ENCODE measurements around the gene IL19.
"Not testable (repeated sequence)": the region's sequence is repeated elsewhere in the genome, so short reads cannot be mapped to it uniquely, and the experiment has no call there.

IL19 gene

GRCh38 chr1:206778031-206778430 lies 7.5 kb downstream of the IL19 start:
- DNase-seq, result no peak

DNA sequence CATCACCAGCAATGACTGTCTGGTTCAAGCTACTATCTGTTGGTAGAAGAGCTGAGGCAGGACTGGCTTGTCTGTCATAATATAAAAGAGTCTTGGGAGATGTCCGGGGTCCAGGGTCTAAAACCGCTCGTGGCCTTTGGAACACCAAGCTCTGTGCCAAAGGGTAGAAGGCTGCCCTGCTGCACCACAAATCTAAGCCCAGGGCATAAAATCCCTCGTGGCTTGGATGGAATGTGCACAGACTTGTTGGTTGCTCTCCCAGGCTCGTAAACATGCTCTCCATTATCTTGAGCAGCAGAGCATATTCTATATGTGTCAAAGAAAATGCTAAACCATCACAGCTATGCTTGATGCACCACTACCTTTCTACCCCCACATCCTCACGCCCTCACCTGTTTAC lies 8.3 kb downstream of the IL19 start:
- not testable (repeated sequence) for DNase-seq

GRCh38 chr1:206779638-206780037 lies 9.1 kb downstream of the IL19 start:
- DNase-seq, result no peak

GRCh38 chr1:206782448-206782847 lies 11.9 kb downstream of the IL19 start:
- DNase-seq, result no peak

DNA sequence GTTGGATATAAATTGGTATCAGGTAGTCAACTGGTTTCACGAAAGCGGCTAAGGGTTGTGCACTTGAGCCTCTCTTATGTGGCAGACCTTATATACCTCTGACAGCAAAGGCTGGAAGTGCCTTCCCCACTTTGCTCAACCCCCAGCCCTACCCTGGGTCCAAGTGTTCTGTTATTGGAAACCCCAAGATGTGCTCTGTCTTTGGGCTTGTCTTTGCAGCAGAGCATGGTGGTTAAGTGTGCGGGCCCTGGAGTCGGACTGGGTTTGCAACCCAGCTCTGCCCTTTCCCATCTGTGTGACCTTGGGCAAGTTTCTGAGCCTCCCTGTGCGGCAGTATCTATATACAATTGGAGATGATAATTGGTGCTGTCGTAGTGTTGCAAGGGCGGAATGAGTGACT lies 12.9 kb downstream of the IL19 start:
- no peak for DNase-seq

DNA sequence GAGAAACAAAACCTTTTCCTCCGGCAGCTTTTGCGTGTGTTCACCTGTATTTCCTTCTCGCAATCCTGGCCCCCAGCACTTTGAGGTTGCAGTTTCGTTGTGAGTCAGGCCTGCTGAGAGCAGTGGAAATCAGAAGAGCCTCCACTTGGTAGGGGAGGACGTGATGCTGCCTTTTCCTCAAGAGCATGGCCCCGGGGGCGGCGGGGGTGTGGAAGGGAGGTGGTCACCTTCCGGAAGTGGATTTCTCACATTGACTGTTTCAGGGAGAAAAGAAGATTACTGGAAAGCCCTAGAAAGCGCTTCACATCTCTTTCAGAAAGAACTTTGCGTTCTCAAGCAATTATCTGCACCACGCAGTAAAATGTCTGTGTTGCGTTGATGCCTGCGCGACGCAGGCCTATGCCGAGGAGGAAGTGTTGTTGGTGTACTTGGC lies 13.9 kb downstream of the IL19 start:
- no peak for DNase-seq

- no peak for DNase-seq
Observed at GRCh38 chr1:206785182-206785765, 14.7 kb downstream of the IL19 start.

DNA sequence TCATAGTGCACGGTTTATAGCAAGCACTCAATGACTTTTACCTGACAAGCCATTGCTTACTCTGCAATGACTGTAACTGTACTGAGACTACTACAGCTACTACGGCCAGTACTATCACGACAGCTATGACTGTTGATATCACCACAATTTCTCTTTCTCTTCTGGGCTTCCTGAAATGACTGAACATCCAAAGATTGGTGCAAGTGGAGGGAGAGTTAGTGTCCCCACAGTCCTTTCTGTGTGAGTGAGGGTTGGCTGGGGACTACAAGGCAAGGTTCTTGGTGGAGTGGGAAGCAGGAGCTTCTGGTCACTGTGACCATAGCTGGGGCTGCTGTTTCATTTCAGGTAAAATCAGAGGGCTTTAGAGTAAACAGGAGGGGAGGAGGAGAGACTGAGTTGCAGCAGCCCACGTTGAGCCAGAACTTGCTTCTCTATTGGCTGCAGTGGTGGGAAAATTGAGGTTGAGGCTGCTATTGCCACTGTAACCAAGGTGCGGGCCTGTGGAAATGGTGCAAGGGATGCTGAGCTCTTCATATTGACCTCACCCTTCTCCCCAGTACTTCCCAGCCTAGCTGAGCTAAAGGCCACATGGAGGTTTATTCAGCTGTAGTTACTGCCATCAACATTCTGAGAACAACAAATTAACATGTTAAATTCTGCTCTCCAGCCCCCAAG lies 15.8 kb downstream of the IL19 start:
- DNase-seq, result no peak

DNA sequence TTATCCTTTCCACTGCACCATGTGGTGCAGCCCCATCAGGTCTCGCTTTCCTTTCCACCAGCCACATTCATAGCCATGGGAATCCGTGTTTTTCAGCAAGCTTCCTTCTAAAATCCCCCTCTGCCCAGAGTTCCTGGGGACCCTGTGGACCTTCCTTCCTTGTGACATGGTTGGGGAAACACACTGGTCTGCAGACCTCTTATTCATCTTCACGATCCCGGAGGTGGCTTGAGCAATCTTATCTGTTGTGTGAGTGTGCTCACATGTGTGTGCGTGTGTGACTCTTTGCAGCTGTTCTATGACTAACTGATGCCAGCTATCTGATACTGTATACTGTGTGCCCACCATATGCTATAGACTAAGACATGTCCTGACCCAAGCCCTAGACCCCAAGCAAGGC lies 17.3 kb downstream of the IL19 start:
- no peak for DNase-seq

DNA sequence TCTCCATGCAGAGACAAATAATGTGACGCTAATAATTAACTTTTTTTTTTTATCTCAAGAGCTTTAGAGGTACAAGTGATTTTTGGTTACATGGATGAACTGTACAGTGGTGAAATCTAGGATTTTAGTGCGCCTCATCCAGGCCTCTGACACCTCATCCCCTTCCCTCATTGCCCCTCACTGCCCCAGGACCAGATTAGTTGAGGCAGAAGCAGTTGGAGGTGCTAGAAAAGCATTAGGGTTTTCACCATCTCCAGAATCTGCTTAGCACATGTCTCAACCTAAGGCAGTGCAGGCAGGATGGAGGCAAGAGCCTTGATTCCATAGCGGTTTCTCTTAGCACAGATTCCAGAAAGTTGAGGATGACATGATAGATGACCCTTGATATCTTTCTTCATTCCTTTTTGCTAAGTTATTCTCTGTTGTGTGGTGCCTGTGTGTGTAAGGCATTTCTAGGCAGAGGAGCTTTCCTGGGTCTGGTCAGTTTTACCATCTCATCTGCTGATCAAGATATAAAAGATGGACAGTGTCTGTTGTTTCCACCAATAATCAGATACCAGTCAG lies 18.0 kb downstream of the IL19 start:
- DNase-seq, result no peak

DNA sequence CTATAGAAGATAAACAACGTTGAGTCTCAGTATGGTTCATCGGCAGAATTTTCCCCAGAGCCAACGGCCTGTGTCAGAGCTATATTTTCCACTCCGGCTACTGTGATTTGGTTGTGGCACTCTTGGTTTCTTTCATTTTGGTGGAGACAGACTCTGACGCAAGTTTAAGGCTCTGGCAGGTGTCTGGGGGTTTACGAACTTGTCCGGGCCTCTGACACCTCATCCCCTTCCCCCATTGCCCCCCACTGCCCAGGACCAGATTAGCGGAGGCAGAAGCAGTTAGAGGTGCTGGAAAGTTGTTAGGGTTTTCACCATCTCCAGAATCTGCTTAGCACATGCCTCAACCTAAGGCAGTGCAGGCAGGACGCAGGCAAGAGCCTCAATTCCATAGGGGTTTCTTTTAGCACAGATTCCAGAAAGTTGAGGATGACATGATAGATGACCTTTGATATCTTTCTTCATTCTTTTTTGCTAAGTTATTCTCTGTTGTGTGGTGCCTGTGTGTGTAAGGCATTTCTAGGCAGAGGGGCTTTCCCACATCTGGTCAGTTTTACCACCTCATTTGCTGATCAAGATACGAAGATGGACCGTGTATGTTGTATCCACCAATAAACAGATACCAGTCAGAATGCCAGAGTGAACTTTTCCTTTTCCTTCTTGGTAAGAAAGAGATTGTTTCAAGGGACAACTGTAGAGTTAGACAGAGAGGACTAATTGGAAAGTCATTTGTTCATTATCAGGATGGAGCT lies 20.1 kb downstream of the IL19 start:
- no peak for DNase-seq

DNA sequence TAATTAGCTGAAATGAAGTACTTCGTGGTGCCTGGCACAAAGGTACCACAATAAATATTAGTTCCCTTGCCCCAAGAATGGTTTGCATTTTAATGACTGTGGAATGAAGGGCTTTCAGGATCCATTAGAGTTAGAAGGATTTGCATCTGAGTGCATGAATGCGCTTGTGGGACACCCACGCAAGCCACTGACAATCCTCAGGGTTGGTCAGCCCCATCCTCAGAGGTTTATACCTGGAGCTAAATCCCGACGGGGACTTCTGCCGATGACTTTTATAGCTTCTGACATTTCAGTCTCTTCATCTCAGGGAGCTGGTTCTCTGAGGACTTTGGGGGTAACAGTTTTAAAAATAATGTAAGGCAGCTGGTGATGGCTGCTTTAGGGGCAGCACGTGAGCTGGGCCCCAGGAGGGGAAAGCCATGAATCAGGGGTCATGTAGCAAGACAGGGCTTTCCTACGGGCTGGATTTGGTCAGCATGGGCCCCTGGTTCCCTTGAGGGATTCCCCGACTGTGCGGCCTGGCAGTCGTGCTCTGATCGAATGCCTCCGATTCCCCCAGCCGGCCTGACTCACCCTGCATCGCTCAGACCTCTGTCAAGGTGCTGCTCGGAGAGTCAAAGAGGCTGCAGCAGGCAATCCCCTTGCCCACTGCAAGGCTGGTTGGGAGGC lies 22.5 kb downstream of the IL19 start:
- no peak for DNase-seq

DNA sequence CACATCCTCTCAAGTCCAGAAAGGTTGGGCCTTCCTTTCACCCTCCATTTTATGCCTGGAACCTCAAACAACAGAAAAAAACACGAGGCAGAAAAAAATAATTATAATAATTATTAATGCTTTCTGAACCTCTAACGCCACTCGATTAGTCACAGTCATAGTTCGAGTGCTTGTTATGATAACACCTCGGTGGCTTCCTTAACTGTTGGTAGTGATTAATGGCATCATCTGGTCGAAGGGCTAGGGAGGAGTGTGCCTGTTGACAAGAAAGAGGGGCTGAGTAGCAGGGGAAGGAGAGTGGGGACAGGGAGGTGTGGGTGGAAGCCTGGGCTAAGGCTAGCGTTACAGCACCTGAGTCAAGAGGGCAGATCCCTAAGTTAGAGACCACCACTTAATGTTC lies 23.0 kb downstream of the IL19 start:
- no peak for DNase-seq

- DNase-seq, result no peak
Observed at GRCh38 chr1:206794294-206794908, 23.8 kb downstream of the IL19 start.

GRCh38 chr1:206796116-206796515 lies 25.5 kb downstream of the IL19 start:
- DNase-seq, result no peak

DNA sequence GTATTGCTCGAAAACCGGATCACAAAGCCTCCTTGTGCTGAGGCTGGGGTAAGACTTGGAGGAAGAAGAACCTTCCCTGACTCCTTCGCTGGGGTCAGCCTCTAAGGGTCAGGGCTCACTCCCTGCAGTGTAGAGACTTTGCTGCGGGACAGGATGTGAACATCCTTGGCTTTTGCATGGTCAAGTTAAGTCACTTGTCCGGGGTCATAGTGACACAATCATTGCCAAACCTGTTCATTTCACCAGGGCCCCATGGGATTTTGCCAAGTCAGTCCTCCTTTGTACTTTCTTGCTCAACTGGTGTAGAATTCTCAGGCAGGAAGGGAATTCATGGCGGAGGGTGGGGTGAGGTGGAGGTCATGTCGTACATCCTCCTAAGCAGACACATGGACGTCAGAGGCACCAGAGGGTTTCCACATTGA lies 26.4 kb downstream of the IL19 start:
- DNase-seq, result no peak

GRCh38 chr1:206797534-206798383 lies 27.2 kb downstream of the IL19 start:
- no peak for DNase-seq

DNA sequence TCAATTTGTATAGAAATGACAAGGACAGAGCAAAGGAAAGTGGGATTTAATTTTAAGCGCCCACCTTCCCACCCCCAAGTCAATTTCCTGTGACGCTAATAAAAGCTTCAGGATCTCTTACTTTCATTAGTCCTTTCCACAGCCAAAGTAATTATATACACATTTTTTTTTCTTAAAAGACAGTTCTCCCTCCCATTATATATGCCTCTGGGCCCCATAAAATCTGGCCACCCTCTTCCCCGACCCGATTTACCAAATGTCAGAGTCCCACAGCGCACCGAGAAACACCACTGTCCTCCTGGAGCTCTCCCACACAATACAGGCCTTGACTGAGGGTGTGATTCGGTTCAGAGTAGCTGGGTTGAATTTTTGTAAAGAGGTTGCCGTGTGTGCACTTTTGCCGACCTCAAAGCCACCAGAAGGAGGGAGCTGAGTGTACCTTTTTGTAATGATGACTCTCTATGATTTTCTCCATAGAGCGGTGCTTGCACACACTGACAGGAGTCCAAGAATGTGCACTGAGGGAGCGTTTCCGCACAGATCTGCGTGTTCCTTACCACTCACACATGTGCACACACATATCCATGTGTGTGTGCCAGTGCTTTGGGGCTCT lies 27.9 kb downstream of the IL19 start:
- no peak for DNase-seq

DNA sequence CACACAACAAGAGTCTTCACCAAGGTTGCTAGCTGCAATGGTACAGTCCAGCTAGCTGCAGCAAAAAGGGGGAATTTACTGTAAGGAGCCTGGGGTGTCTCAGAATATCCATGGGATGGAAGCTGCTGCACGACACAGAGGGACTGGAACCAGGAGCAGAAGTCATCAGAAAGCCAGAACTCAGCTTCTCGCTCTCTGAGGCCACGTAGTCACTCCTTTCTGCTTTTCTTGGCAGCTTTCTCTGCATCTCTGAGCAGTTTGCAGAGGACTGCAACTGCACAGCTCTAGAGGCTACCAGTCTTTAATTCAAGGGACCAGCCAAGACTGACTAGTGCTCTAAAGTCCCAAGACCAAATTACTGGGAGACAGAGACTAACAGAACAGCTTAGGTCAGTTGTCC lies 28.7 kb downstream of the IL19 start:
- DNase-seq, result no peak

DNA sequence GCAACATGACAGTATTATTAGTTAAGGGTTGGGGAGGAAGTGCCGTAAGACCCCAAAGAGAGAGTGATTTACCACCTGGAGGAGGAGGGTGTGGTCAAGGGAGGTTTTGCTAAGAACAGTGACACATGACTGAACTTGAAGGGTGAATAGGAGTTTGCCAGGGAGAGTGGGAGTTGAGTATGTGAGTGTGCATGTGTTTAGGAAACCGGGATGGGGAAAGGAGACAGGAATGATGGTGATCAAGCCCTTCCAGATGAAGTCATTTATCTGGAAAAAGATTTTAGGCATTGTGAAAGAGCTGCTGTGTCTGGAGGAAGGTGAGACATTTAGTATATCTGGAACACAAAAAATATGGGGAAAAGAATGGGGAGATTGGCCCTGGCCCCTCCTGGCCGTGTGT lies 29.8 kb downstream of the IL19 start:
- DNase-seq, result no peak

DNA sequence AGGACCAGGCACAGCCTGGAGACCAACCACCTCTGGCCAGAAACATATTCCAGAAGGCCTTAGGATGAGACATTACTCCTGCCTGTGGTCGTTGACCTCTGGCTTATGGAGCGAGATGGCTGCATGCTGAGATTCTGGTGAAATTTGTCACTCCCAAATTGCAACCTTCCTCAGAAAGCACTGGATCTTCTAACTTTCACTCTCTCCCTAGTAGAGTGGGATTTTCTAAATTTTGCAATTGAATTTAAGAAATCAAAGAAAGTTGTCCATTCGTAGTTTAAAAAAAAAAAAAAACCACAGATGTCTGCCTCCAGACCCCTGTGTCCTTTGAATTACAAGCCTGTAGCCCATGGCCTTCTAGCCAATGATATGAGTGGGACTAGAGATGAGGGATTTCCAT lies 30.3 kb downstream of the IL19 start:
- no peak for DNase-seq
